Ovary (tissue), 3 donors: ENCODE measurements around the gene SECISBP2L.

Experiments used
- CTCF ChIP-seq, 3 donors: fragments of 450-650 bp in 2 of 3; fragments of 200-600 bp in 1 of 3; IDR thresholded peaks; one replicate each; pipeline versions ENCODE4 v1.5.1 to v1.8.0; 2016 to 2022; ENCODE audit warnings: antibody characterized with exemption in 3 of 3, mild to moderate bottlenecking in 1 of 3
- EP300 ChIP-seq: sonication (generic); formaldehyde crosslinking; IDR thresholded peaks from one replicate; pipeline ENCODE4 v1.6.1; 2017; ENCODE audit warnings: antibody characterized with exemption
- donor health status: DM: no; HTN: no; CAD: no.

GRCh38 chr15:48954538-48954937 lies 91.7 kb downstream of the SECISBP2L start:
- TF ChIP-seq EP300 (no peak), CTCF (IDR thresholded peaks at IDR 0.05) (no peak)
